Urinary bladder (tissue), 4 donors: ENCODE measurements around the gene CREB5. TPM values are rescaled to one million over a fixed set of nuclear protein-coding genes. Genes with fewer than 3 reads are reported as not detected.
"Not testable (repeated sequence)": the region's sequence is repeated elsewhere in the genome, so short reads cannot be mapped to it uniquely, and the experiment has no call there.

Source experiments
- DNase-seq: peaks from one replicate; pipeline ENCODE4 v3.0.0-alpha.2; 2015; ENCODE audit errors: extremely low spot score
- H3K27ac ChIP-seq: one replicate; pipeline ENCODE4 v1.5.1; 2013; ENCODE audit warnings: low read depth, mild to moderate bottlenecking, moderate library complexity
- H3K36me3 ChIP-seq: one replicate; pipeline ENCODE4 v1.6.1; 2013; ENCODE audit warnings: mild to moderate bottlenecking, moderate library complexity; ENCODE audit not compliant: insufficient read depth
- H3K4me1 ChIP-seq: one replicate; pipeline ENCODE4 v1.6.1; 2013; ENCODE audit warnings: mild to moderate bottlenecking, moderate library complexity; ENCODE audit not compliant: insufficient read depth
- H3K4me3 ChIP-seq: one replicate; pipeline ENCODE4 v1.5.1; 2013; ENCODE audit warnings: low read depth, low read length
- WGBS: extraction: QIAGEN DNeasy Blood & Tissue Kit; methylation state at CpG from one replicate; pipeline ENCODE4 v1.1.7; 2013; 5-methylcytosine and 5-hydroxymethylcytosine counted together
- polyA plus RNA-seq: library from polyadenylated mRNA; stranded (reverse); fragments of 200-250 nt; gene quantifications from one replicate; pipeline ENCODE4 v1.2.3, GENCODE V29; 2013
- total RNA-seq: library from RNA; depleted of rRNA; stranded (reverse); fragments of >200 nt; gene quantifications from one replicate; pipeline ENCODE4 v1.2.3, GENCODE V29; 2014
- donor health status: healthy with polysubstance abuse.
- donor health status: healthy.

Gene CREB5
- total and polyA plus RNA-seq, 2 donors, result 6.5 to 53.5 TPM

DNA sequence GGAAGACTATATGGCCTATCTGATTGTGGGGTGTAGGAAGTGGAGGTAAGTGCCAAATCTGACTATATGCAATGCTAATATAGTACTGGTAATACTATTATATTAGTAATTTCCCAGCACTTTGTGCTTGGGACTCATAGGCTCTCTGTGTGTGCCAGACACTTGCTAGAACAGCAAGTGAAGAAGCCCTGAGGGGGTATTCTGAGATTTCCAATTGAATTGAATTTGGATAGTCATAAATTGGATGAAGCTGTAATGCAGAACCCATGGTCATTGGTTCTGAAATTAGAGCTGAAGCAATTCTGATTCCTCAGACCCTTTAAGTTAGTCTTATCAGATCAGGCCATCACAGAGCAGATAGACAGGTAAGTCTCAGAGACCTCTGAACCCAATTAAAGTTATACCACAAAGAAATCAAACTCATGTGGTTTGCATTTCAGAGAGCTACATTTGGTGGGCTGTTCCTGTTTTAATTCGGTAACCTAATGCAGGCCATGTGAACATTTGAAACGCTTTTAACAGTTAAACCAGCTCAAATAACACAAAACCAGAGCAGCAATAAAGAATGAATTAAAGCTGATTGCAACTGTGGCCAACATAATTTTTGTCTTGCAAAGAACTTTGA is 179.5 kb downstream of the CREB5 start:
- H3K27ac ChIP-seq, result no peak overlapping the region
- no peak for DNase-seq
- whole genome bisulfite sequencing, result 71% methylated on average over 2 of the region's 2 CpGs
- H3K4me1 ChIP-seq, result no peaks in the 10 kb centered on the region
- H3K36me3 ChIP-seq, result no peaks in the 10 kb centered on the region
- H3K4me3 ChIP-seq, result no peak overlapping the region

DNA sequence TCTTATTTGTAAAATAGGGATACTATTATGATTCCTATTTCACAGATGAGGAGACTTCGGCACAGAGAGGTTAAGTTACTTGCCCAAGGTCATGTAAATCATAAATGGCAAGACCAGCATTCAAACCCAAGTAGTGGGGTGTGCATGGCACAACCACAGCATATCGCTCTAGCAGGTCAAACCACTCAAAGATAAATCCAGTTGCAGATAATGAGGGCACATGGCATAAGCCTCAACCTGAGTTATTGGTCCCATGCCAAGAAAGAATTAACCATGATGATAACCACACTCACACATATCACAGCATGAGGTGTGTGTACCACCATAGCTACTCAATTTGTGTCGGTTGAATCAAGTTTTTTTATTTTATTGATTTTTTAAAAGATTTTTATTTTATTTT is 180.5 kb downstream of the CREB5 start:
- WGBS, result 95% methylated on average over 3 of the region's 3 CpGs
- no peaks in the 10 kb centered on the region for H3K36me3 ChIP-seq
- H3K4me3 ChIP-seq, result no peak overlapping the region
- no peak for DNase-seq
- H3K27ac ChIP-seq, result no peak overlapping the region
- H3K4me1 ChIP-seq, result no peaks in the 10 kb centered on the region

DNA sequence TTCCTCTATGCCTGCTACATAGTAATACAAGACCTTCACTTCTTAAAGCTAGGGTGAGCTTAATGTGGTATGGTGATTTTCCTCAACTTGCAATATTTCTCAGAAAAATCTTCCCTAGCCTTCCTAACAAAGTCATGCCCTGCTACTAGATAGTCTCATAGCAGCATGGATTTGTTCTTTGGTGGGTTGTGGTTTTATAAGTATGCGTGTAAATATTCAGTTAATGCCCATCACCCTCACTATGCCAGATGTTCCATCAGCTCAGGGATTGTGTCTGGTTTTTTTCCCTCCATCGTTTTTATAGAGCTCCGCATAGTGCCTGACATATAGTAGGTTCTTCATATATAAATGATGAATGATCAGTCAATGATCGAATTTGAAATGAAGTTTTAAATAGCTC is 182.8 kb downstream of the CREB5 start:
- no peak overlapping the region for H3K4me3 ChIP-seq
- 91% methylated on average over 4 of the region's 4 CpGs for WGBS
- no peaks in the 10 kb centered on the region for H3K36me3 ChIP-seq
- no peaks in the 10 kb centered on the region for H3K4me1 ChIP-seq
- DNase-seq, result no peak
- no peak overlapping the region for H3K27ac ChIP-seq

DNA sequence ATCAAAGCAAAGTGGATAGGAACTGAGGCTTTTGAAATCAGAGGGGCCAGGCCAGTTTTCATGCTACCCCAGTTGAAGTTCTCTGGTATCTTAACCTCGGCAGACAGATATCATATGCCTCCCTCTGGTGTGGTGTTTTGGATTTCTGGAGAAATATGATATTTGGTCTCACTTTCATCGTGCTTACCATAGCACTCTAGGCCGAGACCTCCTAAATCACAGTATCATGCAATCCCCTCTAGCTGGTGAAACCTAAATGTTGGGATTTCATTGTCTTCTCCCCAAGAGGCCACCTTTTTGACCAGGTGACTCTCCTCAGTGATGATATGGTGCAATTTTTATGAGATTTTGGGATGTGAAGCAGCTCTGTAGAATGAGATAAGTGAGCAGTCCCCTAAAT is 183.5 kb downstream of the CREB5 start:
- DNase-seq, result no peak
- no peak overlapping the region for H3K4me3 ChIP-seq
- WGBS, result 85% methylated on average over 3 of the region's 3 CpGs
- H3K27ac ChIP-seq, result no peak overlapping the region
- H3K36me3 ChIP-seq, result no peaks in the 10 kb centered on the region
- no peaks in the 10 kb centered on the region for H3K4me1 ChIP-seq

DNA sequence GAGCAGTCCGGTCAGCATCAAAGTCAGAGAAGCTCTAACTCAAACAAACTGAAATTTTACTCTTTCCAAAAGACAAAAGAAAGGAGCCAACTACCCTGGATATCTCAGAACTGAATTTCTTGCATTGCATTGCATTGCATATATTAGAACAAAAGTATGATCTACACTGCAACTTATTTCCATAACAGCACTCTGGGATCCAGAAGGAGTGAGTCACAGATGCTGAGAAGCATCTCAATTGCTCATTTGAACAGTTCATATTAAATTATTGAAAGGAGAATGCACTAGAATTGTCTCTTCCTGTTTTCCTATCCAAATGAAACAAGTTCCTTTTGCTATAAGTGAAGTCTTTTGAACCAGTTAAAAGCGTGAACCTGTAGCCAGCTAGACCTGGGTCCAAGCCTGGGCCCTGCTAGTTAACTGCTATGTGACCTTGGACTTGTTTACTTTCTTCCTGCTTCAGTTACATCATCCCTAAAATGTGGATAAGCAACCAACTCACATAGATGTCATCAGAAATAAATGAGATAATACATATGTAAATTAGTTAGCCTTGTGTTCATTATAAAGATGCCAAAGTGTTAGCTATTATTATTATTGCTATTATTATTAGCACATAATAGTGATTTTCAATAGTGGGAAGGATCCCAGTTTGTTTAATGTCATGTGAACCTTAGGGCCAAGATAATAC is 184.1 kb downstream of the CREB5 start:
- no peaks in the 10 kb centered on the region for H3K36me3 ChIP-seq
- H3K27ac ChIP-seq, result no peak overlapping the region
- no peak for DNase-seq
- WGBS, result 83% methylated on average over 2 of the region's 2 CpGs
- no peaks in the 10 kb centered on the region for H3K4me1 ChIP-seq
- no peak overlapping the region for H3K4me3 ChIP-seq

DNA sequence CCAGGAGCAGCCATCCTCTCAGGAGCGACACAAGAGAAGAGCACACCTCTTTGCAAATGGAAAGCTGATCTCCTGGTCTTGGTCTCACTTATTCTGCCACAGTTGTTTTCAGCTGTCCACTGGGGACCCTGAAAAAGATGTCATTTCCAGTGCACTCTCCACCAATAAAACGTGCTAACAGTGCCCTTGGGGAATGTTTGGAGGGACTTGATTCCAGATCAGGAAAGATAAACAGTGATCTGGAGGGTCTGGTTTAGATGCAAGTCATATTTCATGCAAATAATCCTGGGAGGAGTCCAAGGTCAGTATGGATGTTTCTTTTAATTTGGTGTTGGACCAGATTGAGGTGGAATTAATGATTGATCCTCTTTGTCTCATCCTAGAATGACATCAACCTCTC is 185.0 kb downstream of the CREB5 start:
- H3K36me3 ChIP-seq, result no peaks in the 10 kb centered on the region
- H3K4me3 ChIP-seq, result no peak overlapping the region
- WGBS, result 79% methylated on average over 2 of the region's 2 CpGs
- H3K4me1 ChIP-seq, result no peaks in the 10 kb centered on the region
- H3K27ac ChIP-seq, result no peak overlapping the region
- no peak for DNase-seq

DNA sequence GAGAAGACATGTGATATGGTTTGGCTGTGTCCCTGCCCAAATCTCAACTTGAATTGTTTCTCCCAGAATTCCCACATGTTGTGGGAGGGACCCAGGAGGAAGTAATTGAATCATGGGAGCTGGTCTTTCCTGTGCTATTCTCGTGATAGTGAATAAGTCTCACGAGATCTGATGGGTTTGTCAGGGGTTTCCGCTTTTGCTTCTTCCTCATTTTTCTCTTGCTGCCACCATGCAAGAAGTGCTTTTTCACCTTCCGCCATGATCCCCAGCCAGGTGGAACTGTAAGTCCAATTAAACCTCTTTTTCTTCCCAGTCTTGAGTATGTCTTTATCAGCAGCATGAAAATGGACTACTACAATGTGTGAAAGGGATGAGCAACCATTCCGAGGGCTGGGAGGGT is 185.7 kb downstream of the CREB5 start:
- H3K4me3 ChIP-seq, H3K36me3 ChIP-seq, H3K27ac ChIP-seq, H3K4me1 ChIP-seq, DNase-seq: not testable (repeated sequence)
- WGBS, result 89% methylated on average over 5 of the region's 5 CpGs

DNA sequence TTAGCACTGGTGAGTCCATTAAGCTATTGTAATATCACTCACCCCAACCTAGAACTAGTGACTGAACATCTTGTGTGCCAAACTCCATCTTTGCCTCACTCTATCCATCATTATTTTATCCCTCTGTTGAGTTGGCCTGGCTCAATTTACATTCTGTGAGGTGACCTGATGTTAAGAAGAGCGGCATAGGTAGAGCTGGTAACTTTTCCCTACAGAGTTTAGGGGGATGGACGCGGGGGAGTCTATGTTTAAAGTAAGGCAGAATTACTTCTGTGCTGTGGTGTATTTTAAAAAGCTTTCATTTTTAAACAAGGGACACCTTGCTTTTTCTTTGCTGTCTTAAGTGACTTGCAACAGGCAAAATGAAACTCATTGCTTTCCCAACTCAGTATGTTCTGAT is 186.3 kb downstream of the CREB5 start:
- 95% methylated on average over 3 of the region's 3 CpGs for WGBS

DNA sequence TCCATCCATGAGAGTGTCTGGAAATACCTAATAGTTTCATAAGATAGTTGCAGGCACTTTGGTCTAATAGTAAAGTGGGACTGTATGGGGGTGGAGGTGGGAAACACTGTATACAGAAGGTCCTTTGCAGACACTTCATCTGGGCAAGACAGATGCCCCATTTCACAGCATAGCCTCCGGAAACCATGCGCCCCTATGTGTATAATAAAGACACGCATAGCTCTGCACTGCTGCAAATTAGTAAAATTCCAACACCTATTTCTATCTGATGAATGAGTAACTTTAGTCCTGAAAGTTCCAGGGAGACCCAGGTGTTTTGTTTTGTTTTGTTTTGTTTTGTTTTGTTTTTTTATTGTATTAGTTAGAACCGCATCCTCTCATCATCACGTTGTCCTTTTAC is 187.1 kb downstream of the CREB5 start:
- DNase-seq, result no peak
- H3K27ac ChIP-seq, result no peak overlapping the region
- WGBS, result 93% methylated on average over 5 of the region's 5 CpGs
- no peak overlapping the region for H3K4me3 ChIP-seq
- H3K36me3 ChIP-seq, result no peaks in the 10 kb centered on the region
- no peaks in the 10 kb centered on the region for H3K4me1 ChIP-seq

More for the DNA sequence above, 186.3 kb downstream of the CREB5 start:
- no peak overlapping the region for H3K27ac ChIP-seq
- H3K36me3 ChIP-seq, result no peaks in the 10 kb centered on the region
- H3K4me1 ChIP-seq, result no peaks in the 10 kb centered on the region
- no peak for DNase-seq
- H3K4me3 ChIP-seq, result no peak overlapping the region

DNA sequence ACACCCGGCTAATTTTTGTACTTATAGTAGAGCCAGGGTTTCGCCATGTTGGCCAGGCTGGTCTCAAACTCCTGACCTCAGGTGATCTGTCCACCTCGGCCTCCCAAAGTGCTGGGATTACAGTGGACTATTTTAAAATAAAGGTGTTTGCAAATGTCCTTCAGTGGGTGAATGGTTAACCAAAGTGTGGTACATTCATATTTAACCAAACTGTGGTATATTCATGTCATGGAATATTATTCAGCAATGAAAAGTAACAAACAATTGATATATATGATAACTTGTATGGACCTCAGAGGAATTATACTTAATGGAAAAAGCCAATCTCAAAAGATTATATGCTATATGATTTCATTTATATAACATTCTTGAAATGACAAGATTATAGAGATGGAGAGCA is 190.0 kb downstream of the CREB5 start:
- Histone ChIP-seq H3K4me1 (no peaks in the 10 kb centered on the region), H3K4me3 (no peak overlapping the region), H3K27ac (no peak overlapping the region), H3K36me3 (no peaks in the 10 kb centered on the region)
- DNase-seq, result no peak
- 96% methylated on average over 3 of the region's 3 CpGs for WGBS

DNA sequence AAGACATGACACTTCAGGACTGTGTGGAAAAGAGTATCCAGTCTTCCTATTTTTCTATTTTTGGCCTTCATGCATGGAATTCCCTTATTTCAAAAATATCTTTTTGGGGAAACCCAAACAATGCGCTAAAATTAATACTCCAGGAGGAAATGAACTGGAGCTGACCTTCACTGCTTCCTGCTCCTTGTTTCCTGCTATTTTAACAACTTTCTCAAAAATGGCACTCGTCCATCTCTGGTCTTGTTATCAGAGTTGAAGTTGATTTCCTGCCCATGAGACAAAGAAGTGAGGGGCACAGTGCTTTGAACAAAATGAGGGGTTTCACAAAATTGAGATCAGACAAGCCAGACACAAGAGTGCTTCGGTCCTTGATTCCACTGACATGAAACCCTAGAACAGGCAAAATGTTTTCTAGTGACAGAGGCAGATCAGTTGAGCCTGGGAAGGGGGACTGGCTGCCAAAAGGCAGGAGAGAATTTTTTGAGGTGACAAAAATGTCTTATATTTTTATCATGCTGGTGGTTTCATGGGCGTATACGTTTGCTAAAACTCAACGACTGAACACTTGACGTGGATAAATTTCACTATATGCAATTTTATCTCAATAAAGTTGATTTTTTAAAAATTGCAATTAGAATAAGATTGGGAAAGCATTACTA is 193.2 kb downstream of the CREB5 start:
- H3K4me1 ChIP-seq, result no peaks in the 10 kb centered on the region
- WGBS, result 74% methylated on average over 7 of the region's 7 CpGs
- H3K36me3 ChIP-seq, result no peaks in the 10 kb centered on the region
- DNase-seq, result no peak
- no peak overlapping the region for H3K4me3 ChIP-seq
- no peak overlapping the region for H3K27ac ChIP-seq

DNA sequence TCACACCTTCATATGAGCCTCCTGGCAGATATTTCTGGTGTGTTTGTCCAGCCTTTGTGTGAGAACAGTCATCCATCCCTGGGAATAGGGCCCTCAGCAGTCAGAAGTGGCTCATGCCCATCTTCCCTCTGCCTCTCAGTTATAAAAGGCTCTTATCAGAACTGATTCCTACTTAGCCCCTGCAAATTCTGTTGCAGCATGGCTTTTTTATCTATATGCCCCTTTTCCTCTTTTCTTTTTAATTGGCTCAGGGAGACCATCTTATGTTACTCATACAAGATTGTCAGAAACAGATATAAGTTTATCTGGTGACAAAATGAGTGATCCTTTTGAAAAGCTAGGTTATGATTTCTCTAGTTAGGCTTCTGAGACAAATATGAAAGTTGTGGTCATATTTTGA is 194.1 kb downstream of the CREB5 start:
- Histone ChIP-seq H3K4me3 (no peak overlapping the region), H3K36me3 (no peaks in the 10 kb centered on the region), H3K27ac (no peak overlapping the region), H3K4me1 (no peaks in the 10 kb centered on the region)
- DNase-seq, result no peak

DNA sequence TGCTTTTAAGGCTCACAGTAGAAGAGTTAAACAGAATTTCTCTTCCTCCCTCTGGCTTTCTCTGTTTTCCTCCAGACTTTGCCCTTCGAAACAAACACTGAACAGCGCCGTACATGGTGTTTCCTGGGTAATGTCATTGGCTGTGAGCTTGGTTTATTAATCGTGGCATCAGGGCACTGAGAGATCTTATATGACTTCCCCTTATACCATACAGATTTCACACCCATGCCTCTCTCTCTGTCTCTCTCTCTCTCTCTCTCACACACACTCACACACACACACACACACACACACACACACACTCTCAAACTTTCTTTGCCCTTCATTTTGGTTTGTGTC is 195.5 kb downstream of the CREB5 start:
- Histone ChIP-seq H3K27ac (no peak overlapping the region), H3K4me1 (no peaks in the 10 kb centered on the region), H3K36me3 (no peaks in the 10 kb centered on the region), H3K4me3 (no peak overlapping the region)
- WGBS, result 55% methylated on average over 4 of the region's 4 CpGs
- no peak for DNase-seq

DNA sequence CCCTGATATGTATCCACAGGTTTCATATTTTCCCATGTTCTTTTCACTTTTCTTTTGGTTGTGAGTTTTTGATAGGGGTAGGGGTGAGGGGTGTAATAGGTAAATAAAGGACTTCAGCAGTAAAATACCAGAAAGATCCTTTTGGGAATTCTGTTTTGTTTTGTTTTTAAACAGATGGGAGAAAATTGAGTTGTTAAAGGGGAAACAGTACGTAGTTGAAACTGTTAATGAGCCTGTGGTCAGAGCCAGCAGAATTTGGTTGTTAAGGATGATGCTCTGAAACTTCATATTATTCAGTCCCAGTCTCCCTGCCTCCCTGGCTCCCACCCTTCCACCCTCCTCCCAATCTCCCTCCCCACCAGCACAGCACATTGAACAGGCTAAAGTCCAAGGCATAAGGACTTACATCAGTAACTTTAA is 195.9 kb downstream of the CREB5 start:
- 86% methylated on average over 1 of the region's 1 CpG for WGBS
- no peaks in the 10 kb centered on the region for H3K36me3 ChIP-seq
- DNase-seq, result no peak
- H3K27ac ChIP-seq, result no peak overlapping the region
- no peaks in the 10 kb centered on the region for H3K4me1 ChIP-seq
- no peak overlapping the region for H3K4me3 ChIP-seq
